ENCODE data around the gene MLLT10.

The MLLT10 gene

DNA sequence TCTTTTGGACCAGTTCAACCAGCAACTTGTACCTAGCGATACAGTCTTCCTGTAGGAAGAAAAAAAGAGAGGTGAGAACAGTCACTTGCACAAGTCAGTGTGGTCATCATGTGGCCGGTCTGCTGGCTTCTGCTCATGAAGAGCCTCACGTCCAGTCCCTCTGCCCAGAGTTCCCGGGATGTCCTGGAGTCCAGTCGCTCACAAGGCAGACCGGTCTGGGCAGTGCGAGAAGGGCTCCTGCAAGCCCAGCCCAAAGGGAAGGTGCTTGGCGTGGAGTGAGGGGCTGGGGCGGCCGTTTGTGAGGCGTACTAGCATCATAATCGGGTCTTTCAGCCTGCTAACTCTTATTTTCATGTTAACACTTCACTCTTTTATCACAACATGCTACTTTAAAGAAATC lies 222.7 kb downstream of the MLLT10 start:
- no peak overlapping the region for H3K4me3 ChIP-seq (ENCODE audit: low read depth, low read length, poor library complexity, severe bottlenecking)
- H4K20me1 ChIP-seq (ENCODE audit: insufficient read depth, low read length): no peaks in the 10 kb centered on the region
- no peaks in the 10 kb centered on the region for H3K4me1 ChIP-seq (ENCODE audit: insufficient read depth, low read length, severe bottlenecking)
- no peaks in the 10 kb centered on the region for H3K9me3 ChIP-seq (ENCODE audit: low read length)
- H2AFZ ChIP-seq (ENCODE audit: low read length): no peak overlapping the region
- H3K9me2 ChIP-seq (ENCODE audit: low read depth, low read length): no peaks in the 10 kb centered on the region
- H3K27me3 ChIP-seq (ENCODE audit: insufficient read depth, low read length): no peaks in the 10 kb centered on the region
- no peak overlapping the region for H3K27ac ChIP-seq (ENCODE audit: low read depth, low read length, poor library complexity, severe bottlenecking)
- H3F3A ChIP-seq (ENCODE audit: insufficient read depth, low read length): no peaks in the 10 kb centered on the region
- H3K36me3 ChIP-seq (ENCODE audit: insufficient read depth, low read length): no peaks in the 10 kb centered on the region
- H3K9ac ChIP-seq (ENCODE audit: low read length): no peak overlapping the region
- no peaks in the 10 kb centered on the region for H3K79me2 ChIP-seq (ENCODE audit: insufficient read depth, low read length)
- H3K4me2 ChIP-seq (ENCODE audit: low read length): no peak overlapping the region
- TF ChIP-seq EZH2 (IDR thresholded peaks at IDR 0.05; ENCODE audit: borderline replicate concordance, low read length): no peak
- TF ChIP-seq, protein P1, sequence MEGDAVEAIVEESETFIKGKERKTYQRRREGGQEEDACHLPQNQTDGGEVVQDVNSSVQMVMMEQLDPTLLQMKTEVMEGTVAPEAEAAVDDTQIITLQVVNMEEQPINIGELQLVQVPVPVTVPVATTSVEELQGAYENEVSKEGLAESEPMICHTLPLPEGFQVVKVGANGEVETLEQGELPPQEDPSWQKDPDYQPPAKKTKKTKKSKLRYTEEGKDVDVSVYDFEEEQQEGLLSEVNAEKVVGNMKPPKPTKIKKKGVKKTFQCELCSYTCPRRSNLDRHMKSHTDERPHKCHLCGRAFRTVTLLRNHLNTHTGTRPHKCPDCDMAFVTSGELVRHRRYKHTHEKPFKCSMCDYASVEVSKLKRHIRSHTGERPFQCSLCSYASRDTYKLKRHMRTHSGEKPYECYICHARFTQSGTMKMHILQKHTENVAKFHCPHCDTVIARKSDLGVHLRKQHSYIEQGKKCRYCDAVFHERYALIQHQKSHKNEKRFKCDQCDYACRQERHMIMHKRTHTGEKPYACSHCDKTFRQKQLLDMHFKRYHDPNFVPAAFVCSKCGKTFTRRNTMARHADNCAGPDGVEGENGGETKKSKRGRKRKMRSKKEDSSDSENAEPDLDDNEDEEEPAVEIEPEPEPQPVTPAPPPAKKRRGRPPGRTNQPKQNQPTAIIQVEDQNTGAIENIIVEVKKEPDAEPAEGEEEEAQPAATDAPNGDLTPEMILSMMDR (IDR thresholded peaks at IDR 0.05; ENCODE audit: low read length): no peak

GRCh38 chr10:21757185-21757901 lies 223.3 kb downstream of the MLLT10 start:
- Histone ChIP-seq H3K4me2 (ENCODE audit: low read length) (no peak overlapping the region), H3K9me3 (ENCODE audit: low read length) (no peaks in the 10 kb centered on the region), H3K4me1 (ENCODE audit: insufficient read depth, low read length, severe bottlenecking) (no peaks in the 10 kb centered on the region), H4K20me1 (ENCODE audit: insufficient read depth, low read length) (no peaks in the 10 kb centered on the region), H3K27ac (ENCODE audit: low read depth, low read length, poor library complexity, severe bottlenecking) (no peak overlapping the region), H2AFZ (ENCODE audit: low read length) (no peak overlapping the region), H3K4me3 (ENCODE audit: low read depth, low read length, poor library complexity, severe bottlenecking) (no peak overlapping the region), H3K79me2 (ENCODE audit: insufficient read depth, low read length) (no peaks in the 10 kb centered on the region), H3K36me3 (ENCODE audit: insufficient read depth, low read length) (no peaks in the 10 kb centered on the region), H3K9ac (ENCODE audit: low read length) (no peak overlapping the region), H3K27me3 (ENCODE audit: insufficient read depth, low read length) (no peaks in the 10 kb centered on the region), H3F3A (ENCODE audit: insufficient read depth, low read length) (no peaks in the 10 kb centered on the region), H3K9me2 (ENCODE audit: low read depth, low read length) (no peaks in the 10 kb centered on the region)
- TF ChIP-seq, protein P1 (IDR thresholded peaks at IDR 0.05; ENCODE audit: low read length): no peak
- no peak for TF ChIP-seq EZH2 (IDR thresholded peaks at IDR 0.05; ENCODE audit: borderline replicate concordance, low read length)

DNA sequence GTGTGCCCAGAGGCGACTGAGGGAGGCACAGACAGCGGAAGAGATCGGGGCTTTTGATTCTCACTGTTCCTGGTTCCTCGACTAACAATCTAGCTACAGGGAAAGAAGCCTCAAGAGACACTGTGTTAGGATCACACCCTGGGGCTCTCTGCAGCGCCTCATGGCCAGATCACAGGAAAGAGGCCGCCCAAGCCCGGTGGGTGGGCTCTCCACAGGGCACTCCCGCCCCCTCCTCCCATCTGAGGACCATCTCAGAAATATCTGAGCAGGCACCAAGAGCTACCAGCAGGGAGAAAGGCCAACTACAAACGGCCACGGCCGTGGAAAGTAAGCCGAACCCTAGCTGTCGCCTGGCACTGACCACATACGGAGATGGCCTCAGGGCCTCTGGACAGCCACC lies 224.2 kb downstream of the MLLT10 start:
- H3K9me3 ChIP-seq (ENCODE audit: low read length): no peaks in the 10 kb centered on the region
- H3F3A ChIP-seq (ENCODE audit: insufficient read depth, low read length): no peaks in the 10 kb centered on the region
- no peaks in the 10 kb centered on the region for H3K36me3 ChIP-seq (ENCODE audit: insufficient read depth, low read length)
- TF ChIP-seq, protein P1 (IDR thresholded peaks at IDR 0.05; ENCODE audit: low read length): no peak
- no peak for TF ChIP-seq EZH2 (IDR thresholded peaks at IDR 0.05; ENCODE audit: borderline replicate concordance, low read length)
- no peaks in the 10 kb centered on the region for H4K20me1 ChIP-seq (ENCODE audit: insufficient read depth, low read length)
- H2AFZ ChIP-seq (ENCODE audit: low read length): no peak overlapping the region
- H3K4me3 ChIP-seq (ENCODE audit: low read depth, low read length, poor library complexity, severe bottlenecking): no peak overlapping the region
- no peak overlapping the region for H3K9ac ChIP-seq (ENCODE audit: low read length)
- H3K79me2 ChIP-seq (ENCODE audit: insufficient read depth, low read length): no peaks in the 10 kb centered on the region
- H3K27me3 ChIP-seq (ENCODE audit: insufficient read depth, low read length): no peaks in the 10 kb centered on the region
- H3K27ac ChIP-seq (ENCODE audit: low read depth, low read length, poor library complexity, severe bottlenecking): no peak overlapping the region
- no peaks in the 10 kb centered on the region for H3K9me2 ChIP-seq (ENCODE audit: low read depth, low read length)
- no peak overlapping the region for H3K4me2 ChIP-seq (ENCODE audit: low read length)
- no peaks in the 10 kb centered on the region for H3K4me1 ChIP-seq (ENCODE audit: insufficient read depth, low read length, severe bottlenecking)
